NB4 (cell line): ENCODE measurements around the gene KPNA4.

Experiments
- CTCF ChIP-seq: IDR thresholded peaks from one replicate; pipeline ENCODE4 v1.5.1; 2012; ENCODE audit warnings: low read depth, low read length
- MAX ChIP-seq: IDR thresholded peaks from 2 replicates; pipeline ENCODE4 v1.6.1; 2011; ENCODE audit warnings: low read depth, low read length
- MYC ChIP-seq: IDR thresholded peaks from 2 replicates; pipeline ENCODE4 v1.6.1; 2011; ENCODE audit warnings: low read depth, low read length
- POLR2A ChIP-seq: IDR thresholded peaks from 2 replicates; pipeline ENCODE4 v1.6.1; 2011; ENCODE audit warnings: mild to moderate bottlenecking; ENCODE audit not compliant: insufficient read length; ENCODE audit errors: extremely low read depth

GRCh38 chr3:160473978-160474377 is 91.4 kb downstream of the KPNA4 start:
- TF ChIP-seq POLR2A (no peak), CTCF (no peak), MAX (no peak), MYC (no peak)
